Colonic mucosa (tissue), 4 donors: ENCODE results near the gene DLGAP4. TPM values are rescaled to one million over a fixed set of nuclear protein-coding genes. Genes with fewer than 3 reads are reported as not detected.

Experiments used
- DNase-seq: peaks from one replicate; pipeline ENCODE4 v3.0.0-alpha.2; 2020
- H3K27ac ChIP-seq: fragments of 200-600 bp; one replicate; pipeline ENCODE4 v1.8.0; 2021
- H3K27me3 ChIP-seq: fragments of 200-600 bp; one replicate; pipeline ENCODE4 v1.8.0; 2021
- H3K36me3 ChIP-seq: fragments of 200-600 bp; one replicate; pipeline ENCODE4 v1.8.0; 2021
- H3K4me1 ChIP-seq: fragments of 200-600 bp; one replicate; pipeline ENCODE4 v1.8.0; 2021; ENCODE audit warnings: mild to moderate bottlenecking
- H3K4me3 ChIP-seq: fragments of 200-600 bp; one replicate; pipeline ENCODE4 v1.8.0; 2021
- H3K9ac ChIP-seq, 2 donors: one replicate each; pipeline ENCODE4 v1.7.0; 2013; ENCODE audit warnings: control low read depth in 2 of 2, low read depth in 2 of 2, low read length in 2 of 2
- H3K9me3 ChIP-seq: fragments of 200-600 bp; one replicate; pipeline ENCODE4 v1.8.0; 2021
- CTCF ChIP-seq: fragments of 200-600 bp; IDR thresholded peaks from one replicate; pipeline ENCODE4 v1.8.0; 2022; ENCODE audit warnings: antibody characterized with exemption, mild to moderate bottlenecking
- intact Hi-C: fragments of 100-400 bp; cut with DNase I; formaldehyde crosslinking; loops from one replicate; pipeline ENCODE4 v1.14.1; 2022
- total RNA-seq, 2 donors: library from RNA; stranded (reverse); fragmentation: NEBNext Ultra II Directional in 1 of 2; extraction: Animal tissue kit (Norgen Biotek cat#: 25700) in 1 of 2; gene quantifications; one replicate each; pipeline ENCODE4 v1.2.1, GENCODE V29; 2021
- donor health status: healthy.
- donor health status: DM: no; HTN: no; CAD: no.
- donor health status: DM: no; HTN: no; CAD: no.

The DLGAP4 gene
- total RNA-seq, 2 donors from 2014 or later = 43.1 to 48.6 TPM

- no peaks in the 10 kb centered on the region for H3K36me3 ChIP-seq
- no peak for TF ChIP-seq CTCF
- intact Hi-C loops = no loop called here
- H3K4me1 ChIP-seq = no peaks in the 10 kb centered on the region
- no peaks in the 10 kb centered on the region for H3K9me3 ChIP-seq
- no peak overlapping the region for H3K4me3 ChIP-seq
- DNase-seq = no peak
- H3K9ac ChIP-seq = no peak overlapping the region
- H3K27me3 ChIP-seq = no peaks in the 10 kb centered on the region
- H3K27ac ChIP-seq = no peak overlapping the region
These were observed 8.8 kb downstream of the DLGAP4 start for GRCh38 chr20:36314734-36315544.

DNA sequence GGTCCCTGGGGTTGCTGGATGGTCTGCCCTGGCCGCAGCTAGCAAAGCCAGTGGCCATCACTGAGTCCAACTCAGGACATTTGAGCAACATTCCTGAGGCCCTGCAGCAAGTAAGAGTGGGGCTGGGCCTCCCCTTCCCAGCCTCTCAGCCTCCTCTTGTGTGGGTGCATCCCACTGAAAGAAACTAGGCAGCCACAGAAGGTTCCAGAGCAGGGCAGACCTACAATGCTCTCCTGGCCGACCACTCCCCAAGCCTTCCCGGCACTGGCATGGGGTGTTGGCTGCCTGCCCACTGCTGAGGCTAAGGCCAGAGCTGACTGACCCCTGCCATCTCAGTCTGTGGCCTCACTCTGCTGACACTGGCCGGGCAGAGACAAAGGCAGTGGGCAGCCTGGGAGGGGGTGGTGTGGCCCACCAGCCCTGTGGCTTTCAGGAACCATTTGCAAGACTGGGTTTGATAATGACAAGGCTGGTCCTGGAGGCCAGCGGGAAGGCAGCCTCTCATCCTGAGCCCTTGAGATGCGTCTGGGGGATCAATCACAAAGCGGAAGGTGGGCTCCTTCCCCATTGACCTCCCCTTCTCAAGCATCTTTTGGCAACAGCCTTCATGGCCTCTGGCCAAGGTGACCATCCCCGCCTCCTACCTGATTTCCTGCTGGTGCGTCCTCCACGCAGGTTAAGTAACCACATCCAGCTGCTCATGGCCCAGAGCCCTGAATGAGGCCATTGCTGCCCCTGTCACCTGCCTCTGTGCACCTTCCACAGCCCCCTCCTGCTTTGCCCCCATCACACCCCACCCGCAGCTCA lies 9.6 kb downstream of the DLGAP4 start:
- H3K9ac ChIP-seq = no peak overlapping the region
- DNase-seq = no peak
- no peaks in the 10 kb centered on the region for H3K4me1 ChIP-seq
- no peaks in the 10 kb centered on the region for H3K9me3 ChIP-seq
- no peak overlapping the region for H3K4me3 ChIP-seq
- no peak overlapping the region for H3K27ac ChIP-seq
- intact Hi-C loops = no loop called here
- no peaks in the 10 kb centered on the region for H3K27me3 ChIP-seq
- TF ChIP-seq CTCF = no peak
- H3K36me3 ChIP-seq = no peaks in the 10 kb centered on the region

DNA sequence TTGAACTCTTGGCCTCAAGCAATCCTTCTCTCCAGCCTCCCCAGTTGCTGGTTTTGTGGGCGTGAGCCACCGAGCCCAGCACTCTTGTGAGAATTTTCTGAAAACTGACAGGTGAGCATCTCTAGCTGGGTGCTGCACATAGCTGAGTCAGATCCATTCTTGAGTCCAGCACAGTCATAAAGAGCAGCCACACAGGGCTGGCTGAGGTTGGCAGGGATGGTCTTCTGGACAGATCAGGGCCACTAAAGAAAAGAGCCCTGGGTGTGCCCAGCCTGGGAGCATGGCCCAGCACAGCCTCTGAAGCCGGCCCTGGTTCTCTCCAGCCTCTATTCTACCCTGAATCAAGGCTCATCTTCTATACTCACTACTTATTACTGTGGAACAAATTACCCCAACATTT lies 11.5 kb downstream of the DLGAP4 start:
- Histone ChIP-seq H3K9me3 (no peaks in the 10 kb centered on the region), H3K36me3 (no peaks in the 10 kb centered on the region), H3K4me3 (no peak overlapping the region), H3K27me3 (no peaks in the 10 kb centered on the region), H3K9ac (no peak overlapping the region), H3K27ac (no peak overlapping the region), H3K4me1 (no peaks in the 10 kb centered on the region)
- no peak for TF ChIP-seq CTCF
- DNase-seq = no peak
- intact Hi-C loops = no loop called here

DNA sequence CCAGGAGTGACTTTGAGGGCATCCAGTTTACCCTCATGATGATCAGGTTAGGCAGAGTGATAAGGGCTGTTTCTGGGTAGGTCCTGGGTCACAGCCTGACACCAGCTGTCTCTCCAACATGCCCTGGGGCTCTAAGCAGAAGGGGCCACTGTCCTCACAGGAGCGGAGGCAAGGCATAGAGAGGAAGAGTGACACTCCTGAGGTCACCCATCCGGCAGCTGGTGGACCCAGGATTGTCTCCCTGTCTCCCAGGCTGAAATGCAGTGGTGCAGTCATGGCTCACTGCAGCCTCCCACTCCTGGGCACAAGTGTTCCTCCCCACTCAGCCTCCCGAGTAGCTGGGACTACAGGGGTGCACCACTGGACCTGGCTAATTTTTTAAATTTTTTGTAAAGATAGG lies 12.0 kb downstream of the DLGAP4 start:
- Histone ChIP-seq H3K27me3 (no peaks in the 10 kb centered on the region), H3K9me3 (no peaks in the 10 kb centered on the region), H3K36me3 (no peaks in the 10 kb centered on the region), H3K4me3 (no peak overlapping the region), H3K9ac (no peak overlapping the region), H3K4me1 (no peaks in the 10 kb centered on the region), H3K27ac (no peak overlapping the region)
- no peak for DNase-seq
- intact Hi-C loops = no loop called here
- TF ChIP-seq CTCF = no peak

GRCh38 chr20:36319356-36320260 lies 13.5 kb downstream of the DLGAP4 start:
- DNase-seq = no peak
- Histone ChIP-seq H3K9me3 (no peaks in the 10 kb centered on the region), H3K27ac (no peak overlapping the region), H3K27me3 (no peaks in the 10 kb centered on the region), H3K36me3 (no peaks in the 10 kb centered on the region), H3K9ac (no peak overlapping the region), H3K4me1 (no peaks in the 10 kb centered on the region), H3K4me3 (no peak overlapping the region)
- intact Hi-C loops = no loop called here
- no peak for TF ChIP-seq CTCF
